EH (cell line): Measurements from ENCODE around the gene GDF7.

Experiments used
- DNase-seq: peaks from one replicate; pipeline ENCODE4 v3.0.0-alpha.2; 2015; ENCODE audit warnings: low read depth

GDF7 gene

DNA sequence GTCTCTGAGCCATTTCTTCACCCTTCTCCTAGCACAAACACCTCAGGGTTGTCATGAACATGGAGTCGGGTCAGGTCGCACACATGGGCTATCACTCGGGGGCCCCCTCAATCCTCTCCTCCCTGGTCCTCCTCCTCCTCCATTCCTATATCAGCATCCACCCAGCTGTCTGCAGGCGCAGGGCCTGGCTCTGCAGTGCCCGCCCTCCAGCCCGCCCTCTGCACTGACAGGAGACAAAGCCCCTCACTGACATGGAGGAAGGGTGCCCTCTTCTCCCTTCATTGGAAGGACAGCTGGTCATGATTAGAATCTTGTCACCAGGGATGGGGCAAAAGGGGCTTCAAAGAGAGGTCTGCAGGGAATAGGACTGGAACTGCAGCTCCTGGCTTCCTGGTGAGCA, 37.8 kb upstream of the GDF7 start:
- DNase-seq, result no peak

DNA sequence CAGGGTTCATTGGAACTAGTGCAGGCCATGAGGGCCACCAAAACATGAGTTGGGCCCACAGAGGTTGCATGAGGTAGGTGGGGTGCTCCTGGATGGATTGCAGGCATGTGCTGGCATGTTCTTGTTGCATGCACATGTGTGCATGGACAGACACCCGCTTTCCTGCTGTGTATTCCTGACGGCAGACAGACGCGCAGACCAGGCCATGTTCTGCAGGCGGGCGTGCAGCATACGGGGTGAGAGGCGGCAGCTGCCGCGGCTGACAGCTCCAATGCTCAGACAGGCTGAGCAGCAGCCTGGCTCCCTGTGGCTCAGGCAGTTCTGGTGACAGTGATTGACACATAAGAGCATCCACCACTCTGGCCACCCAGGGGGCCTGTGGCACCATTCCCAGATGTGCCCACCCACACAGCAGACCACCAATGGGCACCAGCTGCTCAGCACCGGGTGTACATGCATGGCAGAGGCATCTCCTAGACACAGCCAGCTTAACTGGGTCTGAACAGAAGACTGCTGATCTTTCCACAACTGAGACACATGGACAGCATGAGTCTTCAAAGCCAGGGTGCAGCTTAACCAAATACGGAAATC, 37.3 kb upstream of the GDF7 start:
- DNase-seq, result no peak

DNA sequence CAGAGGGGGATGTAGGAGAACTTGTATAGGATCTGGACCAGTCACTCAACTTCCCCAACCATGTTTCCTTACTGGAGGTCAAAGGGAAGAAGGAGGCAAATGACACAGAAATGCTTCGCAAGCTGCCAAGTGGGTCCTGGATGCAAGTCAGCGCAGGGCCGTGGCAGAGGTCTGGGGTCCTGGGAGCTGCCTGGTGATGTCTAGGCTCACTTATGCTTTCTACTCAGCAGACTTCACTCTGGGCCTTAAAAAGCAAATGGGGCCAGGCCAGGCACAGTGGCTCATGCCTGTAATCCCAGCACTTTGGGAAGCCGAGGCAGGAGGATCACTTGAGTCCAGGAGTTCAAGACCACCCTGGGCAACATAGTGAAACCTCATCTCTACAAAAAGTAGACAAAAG, 36.0 kb upstream of the GDF7 start:
- DNase-seq, result no peak

DNA sequence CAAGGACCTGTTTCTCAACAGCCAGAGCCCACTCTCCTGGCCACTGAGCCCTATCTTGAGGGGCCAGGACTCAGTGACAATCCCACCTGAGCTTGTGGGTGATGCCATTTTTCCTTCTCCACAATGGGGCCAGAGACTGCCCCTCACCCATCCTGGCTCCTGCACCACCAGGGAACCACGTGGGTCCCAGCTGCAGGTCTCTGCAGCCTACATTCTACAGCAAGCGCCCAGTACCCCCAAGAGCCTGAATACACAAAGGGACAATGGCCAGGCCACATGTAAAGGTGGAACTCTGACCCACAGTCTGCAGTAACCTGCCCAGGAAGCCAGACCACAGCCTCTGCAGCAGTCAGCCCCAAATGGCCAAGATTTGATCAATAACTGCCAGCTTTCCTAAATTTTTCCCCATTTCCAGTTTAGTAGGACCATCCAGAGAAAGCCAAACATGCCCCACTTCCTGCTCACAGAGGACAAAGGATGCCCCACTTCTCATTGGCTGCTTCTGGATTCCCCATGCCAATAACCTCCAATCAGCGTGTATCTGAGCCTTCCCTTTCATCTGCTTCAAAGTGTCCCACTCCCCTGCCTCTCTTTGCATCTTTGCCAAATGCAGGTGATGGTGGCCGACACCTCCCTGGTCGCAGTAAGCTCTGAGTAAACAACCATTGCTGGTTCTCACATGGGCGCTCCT, 35.2 kb upstream of the GDF7 start:
- DNase-seq, result no peak

DNA sequence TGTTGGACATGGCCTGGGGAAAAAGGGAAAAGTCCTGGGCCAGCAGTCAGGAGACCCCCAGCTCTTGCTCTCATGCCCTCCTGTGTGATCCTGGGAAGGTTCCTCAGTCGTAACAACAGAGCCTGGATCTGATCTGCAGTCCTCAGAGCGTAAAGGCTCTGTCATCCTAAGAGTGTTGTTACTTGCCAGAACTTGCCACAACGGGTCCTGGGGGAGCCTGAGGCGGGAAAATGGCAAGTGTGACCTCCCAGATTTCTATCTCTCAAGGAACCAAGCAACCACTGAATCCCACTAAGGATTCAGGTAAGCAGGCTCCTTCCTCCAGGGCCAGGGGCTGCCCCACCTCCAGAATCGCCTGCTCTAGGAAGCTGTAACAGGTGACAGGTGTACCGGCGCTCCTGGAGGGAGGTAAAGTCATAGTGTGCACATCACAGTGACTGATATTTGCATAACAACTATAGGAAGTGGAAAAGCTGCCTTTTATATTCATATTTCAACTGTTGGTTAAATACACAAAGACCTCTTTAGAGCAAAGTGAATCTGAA, 34.4 kb upstream of the GDF7 start:
- DNase-seq, result no peak

DNA sequence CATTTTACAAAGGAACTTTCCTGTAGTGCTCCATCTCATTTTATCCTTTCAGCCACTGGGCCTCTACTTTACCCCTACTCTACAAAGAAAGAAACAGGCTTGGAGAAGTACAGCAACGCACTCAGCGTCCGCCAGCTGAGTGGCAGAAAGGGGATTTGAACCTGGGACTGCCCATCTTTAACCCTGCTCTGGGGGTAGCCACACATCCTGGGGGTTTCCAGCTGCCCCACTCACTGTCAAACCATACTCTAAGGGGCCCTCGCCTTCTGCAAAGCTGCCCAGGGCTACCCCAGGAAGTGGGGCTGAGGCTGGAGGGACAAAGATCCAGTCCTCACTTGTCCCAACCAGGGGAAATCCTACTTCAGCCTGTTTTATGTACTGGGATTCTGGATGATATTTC, 33.9 kb upstream of the GDF7 start:
- DNase-seq, result no peak

DNA sequence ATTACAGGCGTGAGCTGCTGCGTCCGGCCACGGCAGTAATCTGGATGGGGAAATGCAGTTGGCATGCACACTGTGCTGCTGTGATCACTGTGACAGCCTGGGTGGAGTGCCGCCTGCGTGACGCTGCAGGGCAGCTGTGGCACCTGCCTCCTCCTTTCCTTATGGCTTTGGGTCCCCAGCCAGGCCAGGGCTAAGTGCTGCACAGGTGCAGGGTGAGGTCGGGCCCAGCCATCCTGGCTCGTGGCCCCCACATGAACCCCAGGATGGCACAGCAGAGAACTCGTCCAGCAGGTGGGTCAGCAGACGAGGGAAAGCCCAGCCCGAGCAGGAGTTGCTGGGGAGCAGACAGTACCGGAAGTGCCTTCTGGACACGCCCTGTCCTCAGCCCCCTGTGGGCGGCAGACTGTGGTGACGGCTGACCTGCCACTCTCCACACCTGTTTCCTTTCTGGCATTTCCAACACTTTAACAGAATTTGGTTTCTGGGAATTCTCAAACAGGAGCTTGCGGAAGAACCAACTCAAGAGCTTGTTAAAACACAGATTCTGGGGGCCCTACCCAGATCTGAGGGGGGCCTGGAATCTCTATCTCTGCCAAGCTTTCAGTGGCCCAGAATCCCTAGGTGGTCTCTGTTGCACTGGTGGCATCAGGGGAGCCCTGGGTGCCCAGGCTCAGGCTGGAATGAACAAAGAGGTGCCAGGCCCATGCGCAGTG, 33.0 kb upstream of the GDF7 start:
- DNase-seq, result no peak

DNA sequence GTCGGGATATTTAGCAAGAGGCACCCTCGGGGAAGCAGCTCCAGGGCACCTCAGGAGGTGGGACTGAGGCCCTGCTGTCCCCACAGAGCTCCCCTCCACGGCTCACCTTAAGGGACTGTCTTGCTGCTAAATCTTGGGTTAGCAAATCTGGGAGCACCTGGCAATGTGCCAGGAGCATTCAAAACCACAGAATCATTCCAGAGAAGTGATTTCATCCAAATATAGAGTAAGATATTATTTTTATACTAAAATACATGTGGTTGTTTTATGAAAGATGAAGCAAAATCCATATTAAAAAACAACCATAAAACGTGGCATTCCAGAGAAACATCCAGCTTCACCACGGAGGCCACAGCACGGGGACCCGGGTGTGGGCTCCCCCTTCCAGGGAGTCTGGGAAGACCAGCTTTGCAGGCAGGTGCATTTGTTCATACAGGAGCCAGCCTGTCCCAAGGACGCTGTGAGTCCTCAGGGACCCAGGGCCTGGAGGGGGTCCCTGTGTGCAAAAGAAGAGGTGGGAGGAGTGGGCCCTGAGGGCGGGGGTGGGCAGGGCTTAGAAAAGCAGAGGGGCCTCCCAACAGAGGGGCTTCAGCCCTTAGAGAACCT, 32.3 kb upstream of the GDF7 start:
- peak; percentile 64 for DNase-seq

DNA sequence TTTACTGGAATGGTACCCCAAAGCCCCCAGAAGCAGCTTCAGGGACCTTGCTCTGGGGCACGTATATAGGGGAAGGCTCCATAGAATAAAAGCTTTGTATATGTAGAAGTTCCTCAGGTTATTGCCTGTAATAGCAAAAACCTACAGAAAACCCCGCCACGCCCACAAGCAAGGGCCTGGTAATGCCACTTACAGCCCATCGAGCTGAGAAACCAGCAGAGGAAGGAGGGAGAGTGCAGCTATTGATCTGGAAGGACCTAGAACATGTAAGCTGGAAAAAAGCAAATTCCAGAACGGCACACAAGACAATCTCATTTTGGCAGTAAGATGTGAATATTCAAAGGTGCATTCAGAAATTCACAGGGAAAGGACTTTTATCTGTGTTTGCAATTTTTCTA, 31.8 kb upstream of the GDF7 start:
- no peak for DNase-seq

DNA sequence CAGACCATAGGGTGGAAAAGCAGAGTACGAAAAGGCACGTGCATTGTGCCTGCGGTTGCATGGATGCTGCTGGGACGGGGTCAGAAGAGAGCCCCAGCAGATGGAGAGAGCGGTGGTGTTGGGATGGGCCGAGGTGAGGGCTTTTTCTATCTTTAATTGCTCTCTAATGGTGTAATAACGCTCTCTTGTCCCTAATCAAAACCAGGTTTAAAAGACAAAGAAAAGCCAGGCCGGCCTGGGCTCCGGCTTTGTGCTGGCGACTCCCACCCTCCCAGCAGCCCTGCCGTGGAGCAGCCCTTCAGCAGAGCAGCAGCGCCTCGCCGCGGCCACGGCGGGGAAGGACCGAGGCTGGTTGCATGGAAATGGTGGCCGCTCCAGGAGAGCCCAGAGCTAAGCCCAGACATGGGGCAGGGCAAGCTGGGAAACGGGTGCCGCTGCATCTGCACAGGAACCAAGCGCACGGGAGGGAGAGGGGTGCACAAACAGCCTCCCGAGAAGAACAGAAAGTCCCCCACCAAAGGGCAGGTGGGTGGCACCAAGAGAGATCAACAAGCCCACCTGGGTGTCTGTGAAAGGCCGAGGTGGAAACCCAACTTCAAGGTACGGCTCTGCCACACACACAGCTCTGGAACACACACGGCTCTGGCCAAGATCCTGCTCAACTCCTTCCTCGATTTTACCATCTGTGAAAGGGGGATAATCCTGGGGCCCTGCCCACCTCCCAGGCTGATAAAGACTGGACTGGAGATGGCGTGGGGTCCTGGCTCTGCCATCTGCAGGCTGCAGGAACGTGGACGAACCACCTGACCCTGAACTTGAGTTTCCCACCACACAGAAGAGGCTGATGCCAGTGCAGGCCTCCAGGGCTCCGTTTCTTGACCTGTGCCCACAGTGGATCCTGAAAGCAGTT, 31.0 kb upstream of the GDF7 start:
- DNase-seq, result peak; percentile 79

DNA sequence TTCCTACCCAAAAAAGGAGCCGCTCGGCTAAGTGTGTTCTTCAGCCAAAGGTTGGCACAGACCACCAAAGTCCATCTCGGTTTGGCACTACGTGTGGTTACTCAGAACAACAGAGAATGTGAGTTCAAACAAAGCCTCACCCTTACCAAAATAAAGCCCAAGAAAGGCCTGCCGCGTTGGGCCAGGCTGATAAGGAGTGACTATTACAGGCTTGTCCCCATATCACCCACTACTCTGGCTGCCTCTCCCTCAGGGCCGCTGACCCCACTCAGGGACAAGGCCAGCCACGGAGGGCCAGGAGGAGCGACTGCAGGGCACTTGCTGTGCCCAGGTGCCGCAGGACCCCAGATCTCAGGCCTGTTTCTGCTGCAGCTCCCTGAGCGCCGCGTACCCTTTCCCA, 29.8 kb upstream of the GDF7 start:
- DNase-seq, result no peak

DNA sequence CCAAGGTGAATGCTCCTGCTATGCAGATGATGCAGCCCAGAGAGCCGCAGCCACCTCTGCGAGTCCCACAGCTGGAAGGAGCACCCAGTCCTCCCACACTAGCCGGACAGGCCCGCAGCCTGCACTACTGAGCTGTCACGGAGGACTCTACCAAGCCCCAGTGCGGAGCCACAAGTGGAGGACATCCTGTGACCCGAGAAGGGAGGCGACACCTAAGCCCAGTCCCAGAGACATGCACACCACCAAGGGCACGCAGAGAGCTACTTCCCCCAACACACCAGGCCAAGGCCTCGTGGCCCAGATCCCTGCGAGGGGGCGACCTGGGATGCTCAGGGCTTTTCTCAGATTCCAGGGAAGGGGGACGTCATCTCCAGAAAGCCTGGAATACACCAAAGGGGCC, 28.9 kb upstream of the GDF7 start:
- DNase-seq, result no peak

DNA sequence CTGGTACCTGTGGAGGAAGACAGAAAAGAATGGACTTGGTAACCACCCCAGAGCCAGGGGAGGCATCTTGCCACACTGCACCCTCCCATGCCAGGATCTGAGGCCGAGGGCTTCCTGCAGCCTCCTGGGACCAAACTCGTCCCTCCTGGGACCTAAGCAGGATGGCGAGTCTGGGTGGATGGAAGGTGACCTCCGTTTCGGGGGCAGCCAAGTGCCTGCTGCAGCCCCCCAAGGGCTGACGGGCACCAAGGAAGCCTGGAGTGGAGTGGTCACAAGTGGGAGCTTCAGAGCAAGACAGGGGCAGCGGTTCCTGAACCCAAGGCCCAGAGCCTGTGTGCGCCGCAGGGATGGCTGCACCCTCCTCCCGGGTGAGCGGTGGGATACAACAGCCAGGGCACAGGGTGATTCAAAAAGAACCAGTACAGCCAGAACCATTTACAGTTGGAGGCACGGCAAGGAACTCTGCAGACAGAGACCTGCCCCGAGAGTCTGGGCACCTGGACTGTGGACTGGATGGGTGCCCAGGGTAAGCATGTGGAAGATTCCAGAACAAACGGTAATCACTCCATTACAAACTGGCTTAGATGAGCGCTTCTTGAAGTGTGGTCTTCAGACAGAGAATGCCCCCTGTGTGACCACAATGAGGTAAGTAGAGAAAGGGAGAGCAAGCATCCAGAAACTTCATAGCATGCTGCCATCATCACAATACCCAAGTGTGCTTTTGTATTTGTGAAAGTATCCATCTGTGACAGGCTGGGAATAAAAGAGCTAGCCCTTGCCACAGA, 28.1 kb upstream of the GDF7 start:
- DNase-seq, result no peak

DNA sequence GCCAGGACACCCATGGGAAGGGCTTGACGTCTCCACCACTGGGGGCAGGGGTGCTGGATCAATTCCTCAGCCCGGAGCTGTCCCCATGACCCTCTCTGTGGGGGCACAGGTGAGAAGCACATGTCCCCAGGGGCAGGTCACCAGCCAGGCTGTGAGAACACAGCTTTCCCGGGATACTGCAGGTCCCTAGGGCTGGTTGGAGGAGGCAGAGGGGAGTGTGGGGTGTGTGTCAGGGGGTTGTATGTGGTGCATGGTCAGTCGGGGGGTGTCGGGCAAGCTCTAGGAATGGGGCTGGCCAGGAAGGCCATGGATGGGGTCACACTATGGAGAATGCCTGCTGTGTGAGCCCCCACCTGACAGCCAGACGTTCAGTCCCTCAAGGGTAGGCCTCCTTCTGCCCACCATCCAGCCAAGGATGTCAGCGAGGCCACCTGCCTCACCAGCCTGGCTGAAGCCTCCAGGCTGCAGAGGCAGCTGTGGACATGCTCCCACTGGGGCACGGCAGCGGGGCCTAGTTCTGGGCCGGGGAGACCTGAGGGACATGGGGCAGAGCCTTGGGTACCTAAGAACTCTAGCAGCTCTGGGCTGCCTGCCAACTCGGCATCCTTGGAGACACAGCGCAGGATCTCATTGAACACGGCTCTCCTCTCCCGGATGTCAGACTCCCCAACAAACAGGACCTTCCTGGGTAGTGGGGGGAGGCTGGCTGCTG, 26.4 kb upstream of the GDF7 start:
- DNase-seq, result no peak

DNA sequence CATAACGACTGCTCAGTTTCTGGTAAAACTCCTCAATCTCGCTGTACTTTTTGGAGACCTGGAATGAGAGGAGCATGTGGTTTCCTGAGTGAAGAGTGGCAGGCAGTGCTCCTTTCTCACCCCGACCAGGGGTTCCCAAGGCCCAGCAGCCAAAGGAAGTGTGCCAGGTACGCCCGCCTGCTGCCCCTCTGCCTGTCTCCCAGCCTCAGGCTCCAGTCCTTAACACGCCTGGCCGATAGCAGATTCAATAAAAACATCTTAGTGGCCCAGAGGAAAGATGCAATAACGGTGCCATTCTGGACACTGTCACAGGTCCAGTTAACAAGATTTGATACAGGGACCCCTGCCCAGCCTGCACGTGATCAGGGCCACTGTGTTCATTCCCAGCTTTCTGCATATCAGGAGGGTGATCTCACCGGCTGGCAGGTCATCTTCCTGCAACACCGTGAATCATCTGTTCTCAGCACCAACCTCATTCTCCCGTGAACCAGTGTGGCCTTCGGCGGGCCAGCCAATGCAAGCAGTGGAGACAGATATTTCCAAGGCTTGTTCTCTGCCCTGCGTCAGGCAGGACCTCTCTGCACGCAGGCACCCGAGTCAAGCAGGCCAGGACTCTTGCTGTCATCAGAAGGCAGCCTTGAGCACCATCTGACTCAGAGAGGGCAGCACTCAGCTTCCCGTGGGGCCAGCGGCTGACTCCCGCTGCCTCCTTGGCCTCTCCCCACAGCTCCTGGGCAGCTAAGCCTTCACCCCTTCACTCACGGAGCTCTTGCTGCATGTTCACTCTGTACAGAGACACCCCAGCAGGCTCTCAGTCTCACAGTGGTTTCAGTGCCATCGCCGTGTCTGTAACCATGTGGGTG, 25.6 kb upstream of the GDF7 start:
- DNase-seq, result no peak

DNA sequence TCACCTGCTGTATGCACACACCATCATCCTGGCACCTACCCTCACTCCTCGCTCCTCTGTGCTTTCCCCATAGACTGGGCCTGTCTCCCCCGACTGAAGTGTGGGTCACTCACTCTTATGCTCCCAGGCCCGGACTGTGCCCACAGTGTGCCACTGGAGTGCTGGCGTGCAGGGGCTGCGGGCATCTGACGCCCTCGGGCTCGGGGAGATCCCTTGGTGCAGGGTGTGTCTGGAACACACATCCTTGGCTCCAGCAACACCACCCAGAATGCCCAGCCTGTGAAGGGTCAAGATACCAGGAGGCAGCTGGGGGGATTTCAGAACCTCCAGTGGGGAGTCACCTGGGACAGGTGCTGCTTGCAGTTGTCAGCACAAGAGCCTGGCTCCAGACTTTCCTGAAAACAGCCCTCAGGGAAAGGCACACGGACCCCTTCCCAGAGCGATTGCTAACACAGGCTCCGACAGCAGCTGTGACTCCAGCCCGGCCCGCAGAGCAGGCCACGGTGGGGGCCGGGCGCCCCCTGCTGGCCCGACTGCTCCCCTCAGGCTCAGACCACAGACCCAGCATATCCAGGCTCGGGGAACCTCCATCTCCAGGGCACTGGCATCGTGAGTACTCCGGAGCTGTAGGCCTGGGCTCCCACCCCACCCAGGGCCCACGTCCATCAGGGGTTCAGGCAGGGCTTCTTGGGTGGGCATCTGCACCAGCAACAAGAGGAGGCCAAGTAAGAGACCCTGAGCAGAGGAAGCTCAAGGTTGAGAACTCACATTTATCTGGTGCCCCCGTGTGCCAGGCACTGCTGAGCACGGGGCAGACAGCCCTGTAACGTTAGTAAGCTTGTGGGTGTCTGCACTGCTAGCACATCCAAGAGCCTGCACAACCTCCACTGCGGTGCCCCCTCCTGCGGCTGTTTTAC, 24.6 kb upstream of the GDF7 start:
- peak; percentile 70 for DNase-seq

DNA sequence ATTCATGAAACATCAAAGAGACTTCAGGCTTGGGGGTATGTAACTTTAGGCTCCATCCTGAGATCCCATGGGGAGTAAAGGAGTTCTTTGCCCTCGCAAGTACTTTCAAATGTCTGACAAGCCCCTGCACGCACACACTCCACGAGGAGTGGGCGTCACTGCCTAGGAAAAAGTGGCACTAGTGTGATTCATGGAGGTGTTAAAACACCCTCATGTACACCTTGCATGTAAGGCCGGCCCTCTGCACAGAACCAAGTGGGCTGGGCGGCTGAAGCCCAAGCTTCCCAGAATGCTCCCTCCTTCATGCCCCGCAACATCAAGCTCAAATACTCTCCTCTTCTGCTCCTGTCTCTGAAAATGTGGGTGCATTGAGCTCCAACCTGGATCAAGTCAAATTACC, 23.9 kb upstream of the GDF7 start:
- no peak for DNase-seq

DNA sequence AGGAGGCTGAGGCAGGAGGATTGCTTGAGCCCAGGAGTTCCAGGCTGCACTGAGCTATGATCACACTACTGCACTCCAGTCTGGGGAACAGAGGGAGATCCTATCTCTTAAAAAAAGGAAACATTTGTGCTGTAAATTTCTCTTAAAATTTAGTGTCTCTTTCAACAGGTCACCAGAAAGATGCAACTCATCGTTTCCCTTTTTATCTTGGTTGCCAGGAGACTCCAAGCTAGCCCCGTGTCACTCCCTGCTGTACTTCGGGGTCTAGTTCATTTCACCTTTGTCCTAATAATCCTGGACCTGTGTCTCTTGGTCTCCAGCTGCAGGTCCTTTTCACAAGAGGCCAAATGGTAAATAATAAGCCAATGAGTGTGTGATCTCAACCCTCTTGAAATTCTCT, 23.1 kb upstream of the GDF7 start:
- DNase-seq, result no peak
